Lower leg skin (tissue), 4 donors: Measurements from ENCODE around the gene HLA-DRB1. TPM values are rescaled to one million over a fixed set of nuclear protein-coding genes. Genes with fewer than 3 reads are reported as not detected.

Experiments used
- DNase-seq, 2 donors: peaks; one replicate each; pipeline ENCODE4 v3.0.0-alpha.2; 2019; ENCODE audit warnings: low spot score in 2 of 2
- H3K4me3 ChIP-seq: fragments of 200-600 bp; sonication (generic); 2 replicates; pipeline ENCODE4 v1.5.1; 2017; ENCODE audit warnings: mild to moderate bottlenecking, low read depth; ENCODE audit not compliant: poor library complexity, severe bottlenecking
- POLR2A ChIP-seq, 2 donors: fragments of 450-650 bp; IDR thresholded peaks; one replicate each; pipeline ENCODE4 v1.6.1; 2016 to 2017; ENCODE audit warnings: antibody characterized with exemption in 2 of 2, mild to moderate bottlenecking in 1 of 2, moderate library complexity in 1 of 2
- WGBS, 2 donors: methylation state at CpG; one replicate each; pipeline ENCODE4 v1.1.5; 2018; 5-methylcytosine and 5-hydroxymethylcytosine counted together
- intact Hi-C: fragments of 100-400 bp; cut with DNase I; formaldehyde crosslinking; loops from one replicate; pipeline ENCODE4 v1.15.0; 2023; ENCODE audit warnings: low total_unique reads
- total RNA-seq, 4 donors: library from RNA; depleted of rRNA; stranded (reverse); fragments of >200 nt; gene quantifications; one replicate each; pipeline ENCODE4 v1.1.0, GENCODE V29; 2016
- TF ChIP-seq, protein P1 (sequence below), 3 donors: fragments of 450-650 bp; IDR thresholded peaks; one replicate each; pipeline ENCODE4 v1.5.1; 2016; ENCODE audit warnings: antibody characterized with exemption in 3 of 3, mild to moderate bottlenecking in 3 of 3, moderate library complexity in 2 of 3

HLA-DRB1 gene
- total RNA-seq, 4 donors from 2014 or later, result 37.6 to 65.7 (median 58.6) TPM

- intact Hi-C loops, result no loop called here
- DNase-seq, result no peak
- no peak for TF ChIP-seq POLR2A (IDR thresholded peaks at IDR 0.05)
- TF ChIP-seq, protein P1, sequence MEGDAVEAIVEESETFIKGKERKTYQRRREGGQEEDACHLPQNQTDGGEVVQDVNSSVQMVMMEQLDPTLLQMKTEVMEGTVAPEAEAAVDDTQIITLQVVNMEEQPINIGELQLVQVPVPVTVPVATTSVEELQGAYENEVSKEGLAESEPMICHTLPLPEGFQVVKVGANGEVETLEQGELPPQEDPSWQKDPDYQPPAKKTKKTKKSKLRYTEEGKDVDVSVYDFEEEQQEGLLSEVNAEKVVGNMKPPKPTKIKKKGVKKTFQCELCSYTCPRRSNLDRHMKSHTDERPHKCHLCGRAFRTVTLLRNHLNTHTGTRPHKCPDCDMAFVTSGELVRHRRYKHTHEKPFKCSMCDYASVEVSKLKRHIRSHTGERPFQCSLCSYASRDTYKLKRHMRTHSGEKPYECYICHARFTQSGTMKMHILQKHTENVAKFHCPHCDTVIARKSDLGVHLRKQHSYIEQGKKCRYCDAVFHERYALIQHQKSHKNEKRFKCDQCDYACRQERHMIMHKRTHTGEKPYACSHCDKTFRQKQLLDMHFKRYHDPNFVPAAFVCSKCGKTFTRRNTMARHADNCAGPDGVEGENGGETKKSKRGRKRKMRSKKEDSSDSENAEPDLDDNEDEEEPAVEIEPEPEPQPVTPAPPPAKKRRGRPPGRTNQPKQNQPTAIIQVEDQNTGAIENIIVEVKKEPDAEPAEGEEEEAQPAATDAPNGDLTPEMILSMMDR (IDR thresholded peaks at IDR 0.05), result no peak
- 25 to 52% methylated on average over 3 of the region's 3 CpGs for WGBS, 2 donors
- H3K4me3 ChIP-seq, result no peak overlapping the region
These were observed 21.1 kb upstream of the HLA-DRB1 start for GRCh38 chr6:32610682-32611296.

DNA sequence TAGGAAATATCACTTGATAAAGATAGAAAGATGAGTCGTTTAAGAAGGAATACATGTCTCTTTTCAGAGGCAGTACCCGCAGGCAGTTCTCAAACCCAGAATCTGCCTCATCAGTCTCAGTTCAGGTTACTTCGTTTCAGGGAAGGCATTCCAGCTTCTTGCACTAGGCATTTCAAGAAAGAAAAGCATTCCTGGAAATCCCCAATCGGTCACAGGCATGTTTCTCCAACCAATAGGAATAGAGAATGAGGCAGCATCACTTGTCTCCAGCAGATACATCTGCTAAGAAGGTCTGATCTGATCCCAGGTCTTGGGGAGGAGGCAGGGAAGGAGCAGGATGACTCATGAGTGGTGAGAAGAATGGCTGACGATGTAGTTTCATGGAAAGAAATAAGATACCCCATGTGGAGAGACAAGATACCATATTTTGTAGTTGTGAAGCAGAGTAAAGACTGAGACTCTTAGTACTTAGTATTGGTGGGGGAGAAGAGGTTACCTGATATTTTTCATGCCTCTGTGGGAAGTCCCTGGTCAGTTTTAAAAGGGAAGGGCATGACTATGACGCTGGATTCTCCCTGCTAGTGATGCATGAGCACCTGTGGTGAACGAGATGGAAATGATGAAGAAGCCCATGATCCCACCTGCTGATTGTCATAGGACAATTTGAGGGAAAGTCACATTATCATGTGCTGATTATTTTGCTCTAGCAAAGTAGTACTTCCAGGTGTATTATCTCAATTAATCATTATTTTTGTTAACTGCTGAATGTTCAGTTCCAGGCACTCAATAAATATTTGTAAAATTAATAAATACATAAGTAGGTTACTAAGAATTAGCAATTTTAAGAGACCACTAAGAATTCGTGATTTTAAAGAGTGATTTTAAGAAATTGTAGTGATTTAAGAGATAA is 20.3 kb upstream of the HLA-DRB1 start:
- DNase-seq, result no peak
- WGBS, 2 donors, result 9 to 19% methylated on average over 8 of the region's 8 CpGs
- no peak overlapping the region for H3K4me3 ChIP-seq

GRCh38 chr6:32609391-32609730 is 19.7 kb upstream of the HLA-DRB1 start:
- intact Hi-C loops, result no loop called here
- TF ChIP-seq POLR2A (IDR thresholded peaks at IDR 0.05), result no peak
- TF ChIP-seq, protein P1 (IDR thresholded peaks at IDR 0.05), result no peak
- DNase-seq, result no peak
- H3K4me3 ChIP-seq, result no peak overlapping the region
- 46 to 80% methylated on average over 2 to 3 of the region's 3 CpGs for WGBS, 2 donors

More for the DNA sequence above, 20.3 kb upstream of the HLA-DRB1 start:
- TF ChIP-seq POLR2A (IDR thresholded peaks at IDR 0.05), result no peak
- TF ChIP-seq, protein P1 (IDR thresholded peaks at IDR 0.05), result no peak
- intact Hi-C loops, result no loop called here

DNA sequence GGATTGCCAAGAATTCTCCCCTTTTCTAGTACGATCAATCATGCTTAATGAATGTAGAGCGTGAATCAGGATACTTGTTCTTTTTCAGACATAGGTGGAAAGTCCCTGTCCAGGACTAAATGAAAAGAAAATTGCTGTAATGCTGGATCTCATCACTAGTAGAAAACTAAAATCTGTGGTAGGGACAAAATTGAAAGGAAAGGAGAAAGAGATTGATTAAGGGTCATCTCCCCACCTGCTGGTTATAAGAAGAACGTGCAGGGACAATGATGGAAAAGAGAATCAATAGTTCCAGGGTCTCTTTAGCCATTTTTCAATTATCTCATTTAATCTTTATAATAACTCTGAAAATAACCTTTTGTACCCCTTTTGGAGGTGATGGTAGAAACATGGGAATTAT is 18.7 kb upstream of the HLA-DRB1 start:
- DNase-seq, result no peak
- intact Hi-C loops, result no loop called here
- 27 to 53% methylated on average over 3 of the region's 3 CpGs for WGBS, 2 donors
- H3K4me3 ChIP-seq, result no peak overlapping the region
- no peak for TF ChIP-seq POLR2A (IDR thresholded peaks at IDR 0.05)
- TF ChIP-seq, protein P1 (IDR thresholded peaks at IDR 0.05), result no peak

- no peak overlapping the region for H3K4me3 ChIP-seq
- no peak for DNase-seq
- 24 to 74% methylated on average over 2 of the region's 2 CpGs for WGBS, 2 donors
- TF ChIP-seq, protein P1 (IDR thresholded peaks at IDR 0.05), result no peak
- TF ChIP-seq POLR2A (IDR thresholded peaks at IDR 0.05), result no peak
- intact Hi-C loops, result no loop called here
These were observed 18.3 kb upstream of the HLA-DRB1 start for GRCh38 chr6:32607988-32608298.
